ENCODE results near the gene ALS2CL.
A peak's percentile ranks its signal among the peaks of the same experiment; 100 is the strongest.

The ALS2CL gene

DNA sequence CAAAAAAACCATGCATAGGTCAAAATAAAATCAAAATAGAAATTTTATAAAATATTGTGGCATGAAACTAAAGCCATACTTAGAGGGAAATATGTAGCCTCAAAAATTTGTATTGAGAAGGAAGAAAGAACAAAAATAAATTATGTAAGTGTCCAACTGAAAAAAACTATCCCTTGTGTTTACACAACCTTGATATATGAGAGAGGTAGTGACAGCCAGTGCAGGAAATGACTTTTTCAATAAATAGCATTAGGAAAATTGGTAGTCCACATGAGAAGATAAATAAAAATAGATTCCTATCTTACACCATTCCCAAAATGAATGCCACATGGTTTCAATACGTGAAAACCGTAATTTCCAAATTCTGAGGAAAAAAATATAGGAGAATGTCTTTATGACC, 37.3 kb upstream of the ALS2CL start:
- Histone ChIP-seq H2BK12ac (ENCODE audit: low read length in 2 of 2) (no peak overlapping the region), H2AFZ (ENCODE audit: low read depth, low read length) (no peak overlapping the region), H2BK5ac (ENCODE audit: low read depth, low read length, poor library complexity, severe bottlenecking) (no peak overlapping the region), H3K36me3 (ENCODE audit: control insufficient read depth in 1 of 2, insufficient read depth in 2 of 2, low read depth in 1 of 2, low read length in 2 of 2) (no peaks in the 10 kb centered on the region), H3K9ac (ENCODE audit: low read length) (no peak overlapping the region), H4K8ac (ENCODE audit: low read length) (no peak overlapping the region), H3K27ac (ENCODE audit: low read length, poor library complexity, severe bottlenecking) (no peak overlapping the region), H3K18ac (ENCODE audit: low read depth in 1 of 2, low read length in 2 of 2) (no peak overlapping the region), H3K4ac (ENCODE audit: low read depth in 1 of 2, low read length in 2 of 2) (no peak overlapping the region), H2BK15ac (ENCODE audit: low read depth, poor library complexity, severe bottlenecking) (no peak overlapping the region), H3K14ac (ENCODE audit: low read length in 2 of 2) (no peak overlapping the region), H3K27me3 (ENCODE audit: control insufficient read depth in 1 of 2, insufficient read depth in 1 of 2, low read length in 2 of 2) (peaks cover 6 to 57% of the 10 kb centered on the region in 2 experiments), H2BK120ac (ENCODE audit: low read depth, low read length) (no peak overlapping the region), H3K4me1 (ENCODE audit: control insufficient read depth, insufficient read depth, low read depth, low read length) (no peaks in the 10 kb centered on the region), H3K4me2 (ENCODE audit: low read length, poor library complexity, severe bottlenecking) (no peak overlapping the region), H3K79me1 (replicated peaks; ENCODE audit: low read length, poor library complexity, severe bottlenecking) (no peaks in the 10 kb centered on the region), H3K4me3 (ENCODE audit: insufficient read depth in 1 of 2, low read depth in 1 of 2, low read length in 2 of 2) (no peak overlapping the region), H4K91ac (ENCODE audit: low read length) (no peak overlapping the region), H2AK5ac (ENCODE audit: low read length, severe bottlenecking) (no peak overlapping the region), H3K9me3 (ENCODE audit: control insufficient read depth, low read length) (no peaks in the 10 kb centered on the region), H3K23ac (ENCODE audit: low read length in 2 of 2) (no peak overlapping the region)
- DNase-seq: no peak
- no CpG with 5 or more reads among the region's 2 CpGs for WGBS

DNA sequence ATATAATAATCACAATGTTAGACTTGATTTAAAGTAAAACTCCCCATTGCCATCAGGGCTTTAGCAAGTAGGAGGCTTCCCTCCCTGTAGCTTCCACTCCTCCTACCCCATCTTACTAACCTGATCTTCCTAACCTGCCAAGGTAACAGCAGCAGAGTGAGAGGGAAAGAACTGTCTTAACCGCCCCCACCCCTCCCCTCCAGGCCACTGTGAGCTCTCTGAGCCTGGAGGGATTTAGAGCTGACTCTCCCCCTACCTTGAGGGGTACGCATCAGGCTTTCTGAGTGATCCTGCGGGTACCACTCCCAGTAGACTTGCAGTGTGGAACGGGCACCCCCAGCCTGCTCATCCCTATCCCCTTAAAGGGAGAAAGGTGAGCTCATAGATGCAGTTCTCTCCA, 35.6 kb upstream of the ALS2CL start:
- WGBS: 90% methylated on average over 4 of the region's 4 CpGs
- Histone ChIP-seq H3K9me3 (ENCODE audit: control insufficient read depth, low read length) (no peaks in the 10 kb centered on the region), H4K8ac (ENCODE audit: low read length) (no peak overlapping the region), H2BK12ac (ENCODE audit: low read length in 2 of 2) (no peak overlapping the region), H3K27ac (ENCODE audit: low read length, poor library complexity, severe bottlenecking) (no peak overlapping the region), H2BK15ac (ENCODE audit: low read depth, poor library complexity, severe bottlenecking) (no peak overlapping the region), H3K18ac (ENCODE audit: low read depth in 1 of 2, low read length in 2 of 2) (no peak overlapping the region), H2BK5ac (ENCODE audit: low read depth, low read length, poor library complexity, severe bottlenecking) (no peak overlapping the region), H4K91ac (ENCODE audit: low read length) (no peak overlapping the region), H2AFZ (ENCODE audit: low read depth, low read length) (no peak overlapping the region), H3K23ac (ENCODE audit: low read length in 2 of 2) (no peak overlapping the region), H3K4ac (ENCODE audit: low read depth in 1 of 2, low read length in 2 of 2) (no peak overlapping the region), H3K4me2 (ENCODE audit: low read length, poor library complexity, severe bottlenecking) (no peak overlapping the region), H3K36me3 (ENCODE audit: control insufficient read depth in 1 of 2, insufficient read depth in 2 of 2, low read depth in 1 of 2, low read length in 2 of 2) (no peaks in the 10 kb centered on the region), H3K79me1 (replicated peaks; ENCODE audit: low read length, poor library complexity, severe bottlenecking) (no peaks in the 10 kb centered on the region), H2AK5ac (ENCODE audit: low read length, severe bottlenecking) (no peak overlapping the region), H3K14ac (ENCODE audit: low read length in 2 of 2) (no peak overlapping the region), H3K27me3 (ENCODE audit: control insufficient read depth in 1 of 2, insufficient read depth in 1 of 2, low read length in 2 of 2) (peaks cover 6 to 46% of the 10 kb centered on the region in 2 experiments), H2BK120ac (ENCODE audit: low read depth, low read length) (no peak overlapping the region), H3K9ac (ENCODE audit: low read length) (no peak overlapping the region), H3K4me1 (ENCODE audit: control insufficient read depth, insufficient read depth, low read depth, low read length) (no peaks in the 10 kb centered on the region), H3K4me3 (ENCODE audit: insufficient read depth in 1 of 2, low read depth in 1 of 2, low read length in 2 of 2) (no peak overlapping the region)
- no peak for DNase-seq

DNA sequence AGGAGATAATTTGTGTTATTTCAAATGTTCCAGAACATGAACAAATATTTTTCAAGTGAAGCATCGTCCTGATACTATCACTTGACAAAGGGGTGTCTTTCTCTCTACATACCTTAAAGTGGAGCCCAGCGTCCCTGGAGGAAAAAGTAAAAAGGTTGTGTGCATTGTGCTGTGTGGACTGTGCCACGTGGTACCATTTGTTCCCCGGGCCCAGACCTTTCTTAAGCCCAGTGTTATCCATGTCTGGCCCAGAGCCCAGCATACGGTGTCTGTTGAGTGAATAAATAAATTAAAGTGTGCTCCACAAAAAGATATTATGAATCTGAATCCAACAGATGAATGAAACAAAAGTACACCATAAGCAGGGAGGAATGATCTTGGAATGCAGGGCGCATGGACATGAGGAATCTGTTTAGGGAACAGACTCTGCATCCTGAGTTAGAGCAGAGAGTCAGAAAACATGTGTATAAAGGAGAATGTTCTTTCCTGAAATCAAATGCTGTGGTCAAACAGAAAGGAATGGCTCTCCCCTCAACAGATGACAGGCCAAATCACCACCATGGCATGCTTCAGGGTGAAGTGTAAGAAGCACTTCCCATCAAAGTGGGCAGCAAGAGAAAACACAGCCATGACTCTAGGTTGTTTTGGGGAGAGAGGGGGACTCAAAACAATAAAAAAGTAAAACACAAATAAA, 32.3 kb upstream of the ALS2CL start:
- H3K27me3 ChIP-seq (ENCODE audit: control insufficient read depth in 1 of 2, insufficient read depth in 1 of 2, low read length in 2 of 2): peaks cover 0 to 23% of the 10 kb centered on the region in 2 experiments
- no peak overlapping the region for H2AFZ ChIP-seq (ENCODE audit: low read depth, low read length)
- H3K14ac ChIP-seq (ENCODE audit: low read length in 2 of 2): no peak overlapping the region
- DNase-seq: no peak
- H2AK5ac ChIP-seq (ENCODE audit: low read length, severe bottlenecking): no peak overlapping the region
- no peak overlapping the region for H4K8ac ChIP-seq (ENCODE audit: low read length)
- H2BK15ac ChIP-seq (ENCODE audit: low read depth, poor library complexity, severe bottlenecking): no peak overlapping the region
- WGBS: 62% methylated on average over 4 of the region's 6 CpGs
- H3K79me1 ChIP-seq (replicated peaks; ENCODE audit: low read length, poor library complexity, severe bottlenecking): no peaks in the 10 kb centered on the region
- H3K9ac ChIP-seq (ENCODE audit: low read length): no peak overlapping the region
- H2BK12ac ChIP-seq (ENCODE audit: low read length in 2 of 2): no peak overlapping the region
- no peak overlapping the region for H2BK5ac ChIP-seq (ENCODE audit: low read depth, low read length, poor library complexity, severe bottlenecking)
- H3K4me1 ChIP-seq (ENCODE audit: control insufficient read depth, insufficient read depth, low read depth, low read length): no peaks in the 10 kb centered on the region
- no peak overlapping the region for H2BK120ac ChIP-seq (ENCODE audit: low read depth, low read length)
- H3K27ac ChIP-seq (ENCODE audit: low read length, poor library complexity, severe bottlenecking): peak overlapping the region; percentile 4
- no peak overlapping the region for H3K4ac ChIP-seq (ENCODE audit: low read depth in 1 of 2, low read length in 2 of 2)
- H3K4me2 ChIP-seq (ENCODE audit: low read length, poor library complexity, severe bottlenecking): no peak overlapping the region
- H4K91ac ChIP-seq (ENCODE audit: low read length): no peak overlapping the region
- H3K4me3 ChIP-seq (ENCODE audit: insufficient read depth in 1 of 2, low read depth in 1 of 2, low read length in 2 of 2): no peak overlapping the region
- no peak overlapping the region for H3K23ac ChIP-seq (ENCODE audit: low read length in 2 of 2)
- H3K9me3 ChIP-seq (ENCODE audit: control insufficient read depth, low read length): peaks cover 3% of the 10 kb centered on the region
- H3K36me3 ChIP-seq (ENCODE audit: control insufficient read depth in 1 of 2, insufficient read depth in 2 of 2, low read depth in 1 of 2, low read length in 2 of 2): no peaks in the 10 kb centered on the region
- no peak overlapping the region for H3K18ac ChIP-seq (ENCODE audit: low read depth in 1 of 2, low read length in 2 of 2)

DNA sequence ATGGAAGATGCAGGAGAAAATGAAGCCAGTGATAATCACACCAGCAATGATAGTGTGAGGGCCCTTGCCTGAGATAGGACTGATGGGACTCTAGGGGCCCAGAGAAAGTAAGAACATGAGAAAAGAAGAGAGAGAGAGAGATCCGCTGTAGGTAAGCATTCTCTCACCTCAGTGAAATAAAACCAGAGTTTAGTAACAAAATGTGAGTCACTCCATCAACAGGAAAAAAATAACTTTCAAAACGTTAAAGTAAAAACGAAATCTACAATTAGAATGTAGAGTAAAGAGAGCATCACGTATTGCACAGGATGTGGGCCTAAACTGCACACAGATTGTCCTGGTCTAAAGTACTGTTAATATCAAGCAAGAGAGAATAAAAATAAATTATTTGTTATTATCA, 30.9 kb upstream of the ALS2CL start:
- Histone ChIP-seq H3K4me1 (ENCODE audit: control insufficient read depth, insufficient read depth, low read depth, low read length) (no peaks in the 10 kb centered on the region), H2BK5ac (ENCODE audit: low read depth, low read length, poor library complexity, severe bottlenecking) (no peak overlapping the region)

More for the DNA sequence above, 30.9 kb upstream of the ALS2CL start:
- H3K9me3 ChIP-seq (ENCODE audit: control insufficient read depth, low read length): peaks cover 3% of the 10 kb centered on the region
- H3K27me3 ChIP-seq (ENCODE audit: control insufficient read depth in 1 of 2, insufficient read depth in 1 of 2, low read length in 2 of 2): peaks cover 0 to 33% of the 10 kb centered on the region in 2 experiments
- H3K9ac ChIP-seq (ENCODE audit: low read length): no peak overlapping the region
- H3K79me1 ChIP-seq (replicated peaks; ENCODE audit: low read length, poor library complexity, severe bottlenecking): no peaks in the 10 kb centered on the region
- no peak overlapping the region for H3K4me2 ChIP-seq (ENCODE audit: low read length, poor library complexity, severe bottlenecking)
- H3K14ac ChIP-seq (ENCODE audit: low read length in 2 of 2): no peak overlapping the region
- no peak overlapping the region for H3K23ac ChIP-seq (ENCODE audit: low read length in 2 of 2)
- no peak overlapping the region for H3K4me3 ChIP-seq (ENCODE audit: insufficient read depth in 1 of 2, low read depth in 1 of 2, low read length in 2 of 2)
- H3K36me3 ChIP-seq (ENCODE audit: control insufficient read depth in 1 of 2, insufficient read depth in 2 of 2, low read depth in 1 of 2, low read length in 2 of 2): no peaks in the 10 kb centered on the region
- H3K4ac ChIP-seq (ENCODE audit: low read depth in 1 of 2, low read length in 2 of 2): no peak overlapping the region
- no peak overlapping the region for H4K91ac ChIP-seq (ENCODE audit: low read length)
- H3K27ac ChIP-seq (ENCODE audit: low read length, poor library complexity, severe bottlenecking): no peak overlapping the region
- no peak for DNase-seq
- no peak overlapping the region for H2BK120ac ChIP-seq (ENCODE audit: low read depth, low read length)
- no peak overlapping the region for H3K18ac ChIP-seq (ENCODE audit: low read depth in 1 of 2, low read length in 2 of 2)
- no peak overlapping the region for H2BK15ac ChIP-seq (ENCODE audit: low read depth, poor library complexity, severe bottlenecking)
- no peak overlapping the region for H4K8ac ChIP-seq (ENCODE audit: low read length)
- H2BK12ac ChIP-seq (ENCODE audit: low read length in 2 of 2): no peak overlapping the region
- H2AK5ac ChIP-seq (ENCODE audit: low read length, severe bottlenecking): no peak overlapping the region
- H2AFZ ChIP-seq (ENCODE audit: low read depth, low read length): no peak overlapping the region
- 100% methylated on average over 1 of the region's 4 CpGs for WGBS
